ENCODE measurements around the gene CIDEA.

The CIDEA gene

DNA sequence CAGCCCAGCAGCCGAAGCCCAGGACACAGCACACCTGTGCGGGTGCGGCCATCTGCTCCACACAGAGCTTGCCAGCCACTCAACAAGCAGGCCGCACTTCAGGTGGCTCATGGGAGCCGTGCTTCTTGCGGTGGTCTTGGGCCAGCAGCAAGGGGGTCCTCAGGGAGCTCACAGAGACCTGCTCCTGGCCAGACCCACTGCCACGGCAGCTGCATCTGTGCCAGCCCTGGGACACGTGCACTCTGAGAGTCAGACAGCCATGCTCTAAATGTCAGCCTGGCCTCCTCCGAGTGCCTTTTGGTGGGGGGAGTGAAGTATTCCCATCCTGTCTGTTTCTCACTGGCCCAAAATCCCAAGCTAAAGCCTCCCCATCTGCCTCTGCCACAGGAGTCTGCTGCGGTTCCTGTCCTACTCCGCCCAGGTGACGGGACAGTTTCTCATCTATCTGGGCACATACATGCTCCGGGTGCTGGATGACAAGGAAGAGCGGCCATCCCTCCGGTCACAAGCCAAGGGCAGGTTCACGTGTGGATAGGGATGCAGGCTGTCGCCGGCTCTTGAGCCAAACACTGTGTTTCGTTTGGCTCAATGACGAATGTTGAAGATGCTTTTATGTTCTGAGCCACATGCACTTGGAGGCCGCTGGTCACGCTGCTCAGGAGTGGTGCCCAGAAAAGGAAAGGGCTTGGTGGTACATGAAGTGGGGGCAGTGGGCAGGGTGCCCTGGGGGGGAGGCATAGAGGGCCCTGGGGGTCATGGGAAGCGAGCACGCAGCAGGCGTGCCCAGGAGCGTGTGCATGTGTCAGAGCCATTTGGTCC, 22.8 kb downstream of the CIDEA start:
- DNase-seq: no peak

DNA sequence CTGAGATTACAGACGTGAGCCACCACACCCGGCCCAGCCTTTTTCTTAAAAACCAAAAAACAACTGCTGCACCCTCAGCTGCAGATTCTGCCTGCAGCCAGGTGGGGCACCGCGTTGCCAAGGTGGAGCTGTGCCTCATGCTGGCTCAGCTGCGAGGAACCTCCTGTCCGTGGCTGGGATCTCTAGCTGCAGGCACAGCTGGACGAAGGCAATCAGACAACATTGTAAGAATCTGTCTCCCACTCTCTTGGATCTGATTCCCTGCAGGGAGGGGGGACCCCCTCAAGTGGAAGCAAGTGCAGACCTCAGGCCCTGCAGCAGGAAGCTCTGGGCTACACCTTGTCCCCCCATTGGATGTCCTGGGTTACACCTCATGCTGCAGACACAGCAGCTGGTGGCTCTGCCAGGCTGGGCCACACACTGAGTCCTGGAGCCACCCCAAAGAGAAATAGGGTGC, 24.1 kb downstream of the CIDEA start:
- no peak for DNase-seq

DNA sequence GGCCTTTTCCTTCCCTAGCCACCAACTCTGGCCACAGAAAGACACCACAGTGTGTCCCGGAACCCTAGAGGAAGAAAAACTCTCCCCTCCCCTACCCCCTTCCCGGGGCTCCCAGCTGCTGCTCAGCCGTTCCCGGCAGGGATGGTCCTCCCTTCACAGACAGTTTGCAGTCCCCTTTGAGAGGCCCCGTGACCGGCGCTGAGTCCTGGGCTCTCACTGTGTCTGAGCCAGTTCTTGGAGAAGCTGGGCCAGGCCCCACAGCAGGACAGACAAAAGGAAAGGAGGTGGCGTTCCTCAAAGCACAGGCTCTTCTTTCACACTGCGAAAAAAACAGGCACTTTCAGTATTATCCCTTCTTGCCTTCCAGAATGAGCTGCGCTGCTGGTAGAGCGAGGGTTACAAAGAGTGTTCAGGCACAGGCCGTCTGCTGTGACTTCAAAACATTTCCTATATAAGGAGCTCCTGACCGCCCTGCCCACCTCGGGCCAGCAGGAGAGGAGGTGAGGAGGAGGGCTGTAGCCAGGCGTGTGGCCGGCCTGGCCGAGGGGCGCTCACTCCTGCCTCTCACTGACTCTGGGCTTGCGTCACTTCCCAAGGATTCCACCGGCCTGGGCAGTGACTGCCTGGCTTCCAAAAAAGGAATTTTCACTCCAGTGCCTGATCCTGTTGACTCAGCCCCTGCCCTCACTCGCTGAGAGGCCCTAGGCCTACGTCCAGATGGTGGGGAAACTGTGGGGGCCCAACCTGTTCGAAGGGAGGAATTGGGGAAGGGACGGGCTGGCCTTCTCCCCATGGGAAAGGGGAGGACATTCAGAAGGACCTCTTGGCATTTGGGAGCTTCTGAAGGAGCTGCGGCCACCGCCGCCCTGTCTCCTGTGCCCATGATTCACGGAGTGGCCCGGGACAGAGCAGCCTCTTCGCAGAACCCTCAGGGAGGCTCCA, 24.9 kb downstream of the CIDEA start:
- DNase-seq: no peak

DNA sequence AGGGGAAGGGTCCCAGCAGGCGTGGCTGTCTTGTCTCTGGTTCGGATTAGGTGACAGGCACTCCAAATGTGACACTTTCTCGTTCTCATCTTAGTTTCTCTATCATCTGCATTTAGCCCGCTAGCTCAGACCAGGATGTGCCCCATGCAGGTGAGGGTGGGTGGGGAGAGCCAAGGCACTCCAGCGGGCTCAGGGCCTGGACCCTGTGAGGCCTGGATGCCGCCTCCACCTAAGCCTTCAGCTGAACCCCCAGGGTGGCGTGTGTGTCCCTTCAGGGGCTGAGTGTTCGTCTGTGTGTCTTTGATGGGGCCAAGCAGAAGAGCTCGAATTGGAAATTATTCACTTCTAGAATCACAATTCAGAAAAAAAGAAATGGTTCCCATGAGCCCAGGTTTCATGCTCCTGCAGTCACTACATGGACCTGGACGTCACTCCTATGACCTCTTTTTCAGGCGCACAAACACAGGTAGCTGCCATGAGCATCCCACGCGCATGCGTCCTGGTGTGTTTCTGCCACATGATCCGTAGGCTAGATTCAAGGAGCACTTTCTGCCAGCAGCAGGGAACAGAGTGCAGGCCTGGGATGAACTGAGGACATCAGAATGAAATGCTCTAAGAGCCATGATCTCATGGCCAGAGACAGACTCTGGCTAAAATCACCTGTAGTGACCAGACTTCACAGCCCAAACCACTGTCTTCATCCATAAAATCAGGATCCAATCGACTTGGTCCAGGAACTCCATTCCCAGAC, 25.8 kb downstream of the CIDEA start:
- no peak for DNase-seq

DNA sequence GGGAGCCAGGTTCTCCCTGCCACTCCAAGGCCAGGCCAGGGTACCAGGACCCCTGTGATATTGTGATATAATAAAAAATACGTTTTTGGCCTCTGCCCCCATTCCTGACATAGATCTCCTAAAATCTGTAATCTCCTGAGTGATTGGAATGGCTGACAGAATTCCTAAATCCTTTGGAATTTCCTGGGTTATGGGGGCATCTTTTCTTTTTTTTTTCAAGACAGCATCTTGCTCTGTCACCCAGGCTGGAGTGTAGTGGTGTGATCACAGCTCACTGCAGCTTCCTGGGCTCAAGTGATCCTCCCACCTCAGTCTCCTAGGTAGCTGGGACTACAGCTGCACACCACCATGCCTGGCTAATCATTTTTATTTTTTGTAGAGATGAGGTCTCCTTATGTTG, 27.7 kb downstream of the CIDEA start:
- no peak for DNase-seq

DNA sequence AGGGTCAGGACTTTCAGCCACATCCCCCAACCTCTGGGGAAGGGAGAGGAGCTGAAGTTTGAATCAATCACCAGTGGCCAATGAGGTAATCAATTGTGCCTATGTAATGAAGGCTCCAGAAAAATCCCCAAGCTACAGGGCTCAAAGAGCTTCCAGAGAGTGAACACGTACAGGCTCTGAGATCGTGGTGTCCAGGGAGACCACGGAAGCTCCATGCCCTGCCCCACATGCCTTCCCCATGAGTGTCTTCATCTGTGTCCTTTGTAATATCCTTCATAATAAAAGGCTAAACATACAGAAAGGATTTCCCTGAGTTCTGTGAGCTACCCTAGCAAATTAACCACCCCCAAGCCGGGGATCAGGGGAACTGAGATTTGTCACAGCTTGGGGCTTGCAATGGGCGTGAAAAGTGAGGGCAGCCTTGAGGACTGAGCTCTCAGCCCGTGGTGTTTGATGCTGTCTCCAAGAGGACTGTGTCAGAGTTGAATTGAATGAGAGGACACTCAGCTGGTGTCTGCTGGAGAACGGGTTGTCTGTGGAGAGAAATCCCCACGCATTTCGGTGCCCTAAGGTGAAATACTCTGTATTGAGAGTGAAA, 28.4 kb downstream of the CIDEA start:
- no peak for DNase-seq

DNA sequence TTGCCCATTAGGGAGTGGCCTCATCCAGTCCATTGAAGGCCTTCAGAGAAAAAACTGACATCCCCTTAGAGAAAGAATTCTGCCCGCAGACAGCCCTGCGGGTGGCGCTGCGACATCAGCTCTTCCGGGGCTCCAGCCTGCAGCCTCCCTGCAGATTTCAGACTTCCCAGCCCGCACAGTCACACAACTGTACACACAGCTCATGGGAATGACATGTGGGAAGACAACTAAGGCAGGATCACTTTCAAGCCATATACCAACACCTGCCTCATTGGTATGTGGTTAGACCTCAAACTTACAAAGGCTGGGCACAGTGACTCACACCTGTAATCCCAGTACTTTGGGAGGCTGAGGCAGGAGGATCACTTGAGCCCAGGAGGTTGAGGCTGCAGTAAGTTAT, 29.1 kb downstream of the CIDEA start:
- no peak for DNase-seq

DNA sequence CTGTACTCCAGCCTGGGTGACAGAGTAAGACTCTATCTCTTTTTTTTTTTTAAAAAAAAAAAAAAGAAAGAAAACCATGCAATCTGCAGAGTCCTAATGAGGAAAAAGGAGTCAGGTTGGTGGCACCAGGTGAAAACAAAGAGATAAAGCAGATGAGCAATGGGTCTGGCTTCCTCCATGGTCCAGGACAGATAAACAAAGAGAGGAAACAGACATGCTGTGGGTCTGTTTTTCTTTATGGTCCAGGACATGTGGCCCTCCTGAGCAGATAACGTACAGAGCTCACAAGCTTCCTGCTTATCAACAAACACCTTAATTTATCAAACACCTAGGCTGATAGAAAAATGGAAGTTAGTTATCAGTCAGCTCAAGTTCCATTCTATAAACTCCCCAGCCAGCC, 29.5 kb downstream of the CIDEA start:
- no peak for DNase-seq

DNA sequence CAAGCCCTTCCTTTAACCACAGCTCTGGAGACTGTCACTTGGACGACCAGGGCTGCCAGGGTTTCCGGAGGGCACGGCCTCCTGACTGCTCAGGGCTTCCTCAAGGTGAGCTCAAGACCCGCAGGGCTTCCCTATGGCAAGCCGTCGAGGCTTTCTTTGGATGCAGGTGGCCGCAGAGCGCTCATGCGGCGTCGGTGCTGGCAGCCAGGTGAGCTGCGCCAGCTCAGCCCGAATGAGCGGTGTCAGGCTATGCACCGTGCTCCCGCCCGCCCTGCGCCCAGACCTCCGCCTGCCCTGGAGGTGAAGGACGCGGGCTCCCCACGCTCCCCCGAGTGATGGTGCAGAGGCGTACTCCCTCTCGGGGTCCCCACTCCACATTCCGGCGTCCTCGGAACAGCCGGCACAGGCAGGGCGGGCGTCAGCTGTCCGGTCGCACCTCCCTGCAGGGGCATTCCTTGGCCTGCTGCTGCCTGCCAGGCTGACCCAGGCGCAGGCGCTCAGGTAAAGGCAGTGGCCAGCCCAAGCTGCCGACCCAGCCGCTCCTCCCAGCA, 33.0 kb downstream of the CIDEA start:
- DNase-seq: no peak

DNA sequence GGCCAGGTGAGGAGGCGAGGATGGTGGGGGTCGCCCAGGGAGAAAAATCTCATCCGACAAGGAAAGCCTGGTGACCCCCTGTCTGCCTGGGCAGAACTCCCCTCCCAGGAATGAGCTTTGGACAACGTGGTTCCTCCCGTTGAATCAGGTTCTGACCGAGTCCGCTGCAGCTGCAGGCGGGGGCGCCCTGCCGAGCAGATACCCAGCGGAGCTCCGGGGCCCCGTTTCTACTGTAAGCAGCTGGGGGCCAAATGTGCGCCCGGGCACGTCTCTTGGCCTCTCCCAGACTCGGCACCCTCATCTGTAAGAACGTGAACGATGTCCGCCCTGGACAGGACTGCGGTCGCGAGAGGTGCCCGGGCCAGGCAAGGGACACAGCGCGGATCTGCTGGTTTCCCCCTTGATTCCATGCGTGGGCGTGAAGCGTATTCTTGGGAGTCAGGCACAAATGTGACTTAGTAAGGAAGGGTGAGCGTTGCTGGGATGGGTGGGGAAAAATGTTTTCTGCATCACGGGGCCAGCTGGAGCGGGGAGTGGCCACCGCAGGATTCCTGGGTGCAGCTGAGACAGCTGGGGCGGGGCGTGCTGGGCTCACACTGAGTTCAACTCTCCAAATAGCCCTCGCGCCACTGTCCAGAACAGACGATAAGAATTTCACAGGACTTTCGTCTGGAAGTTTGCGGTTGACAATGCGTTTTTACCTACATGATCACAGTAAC, 33.7 kb downstream of the CIDEA start:
- no peak for DNase-seq

DNA sequence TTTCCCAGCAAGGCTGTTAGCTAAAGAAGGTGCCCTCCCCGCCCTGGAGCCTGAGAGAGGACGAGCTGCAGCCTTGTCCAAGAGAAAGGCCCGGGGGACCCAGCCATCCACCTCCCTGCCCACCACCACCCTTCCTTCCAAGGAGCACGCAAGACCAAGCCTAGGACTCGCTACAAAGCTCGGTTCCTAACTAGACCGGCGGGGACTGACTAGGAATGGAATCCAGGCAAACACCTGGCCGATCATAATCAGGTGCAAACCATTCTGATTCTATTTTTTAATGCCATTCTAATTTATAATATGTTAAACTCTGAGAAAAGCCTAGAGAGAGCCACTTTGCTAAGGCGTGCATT, 34.2 kb downstream of the CIDEA start:
- DNase-seq: no peak

DNA sequence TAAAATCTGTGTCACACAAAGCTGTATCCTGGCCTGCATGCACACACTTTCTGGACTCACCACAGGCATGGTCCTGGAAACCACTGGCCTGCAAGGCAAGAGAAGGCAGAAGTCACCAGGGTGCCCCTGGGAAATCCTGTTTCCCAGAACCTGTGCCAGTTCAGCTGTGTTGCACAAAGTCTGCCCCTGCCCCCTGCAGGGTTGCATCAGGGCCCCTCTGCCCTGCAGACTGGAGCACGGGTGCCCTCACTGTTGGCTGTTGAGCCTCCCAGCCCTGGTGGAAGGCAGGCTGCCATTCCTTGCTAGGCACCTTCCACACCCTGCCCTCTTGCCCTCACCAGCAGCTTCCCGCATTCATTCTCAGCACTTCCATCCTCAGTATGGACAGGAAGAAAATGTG, 35.9 kb downstream of the CIDEA start:
- DNase-seq: no peak

DNA sequence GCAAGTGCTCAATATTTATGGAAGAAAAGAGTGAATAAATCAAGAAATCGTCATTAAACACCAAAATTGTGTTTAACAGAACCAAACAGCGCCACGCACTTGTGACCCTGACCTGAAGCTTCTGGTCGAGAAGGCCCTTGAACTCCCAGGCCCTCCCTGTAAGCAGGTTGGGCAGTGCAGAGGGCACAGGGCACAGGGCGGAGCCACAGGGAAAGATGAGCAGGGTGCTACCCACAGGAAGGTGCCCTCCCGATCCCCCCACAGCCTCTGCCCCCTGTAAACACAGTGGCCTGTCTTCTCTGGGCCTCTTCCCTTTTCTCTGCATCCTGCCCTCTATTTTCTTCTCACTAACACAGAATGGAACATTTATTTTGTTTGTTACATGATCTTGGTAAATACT, 37.0 kb downstream of the CIDEA start:
- no peak for DNase-seq

DNA sequence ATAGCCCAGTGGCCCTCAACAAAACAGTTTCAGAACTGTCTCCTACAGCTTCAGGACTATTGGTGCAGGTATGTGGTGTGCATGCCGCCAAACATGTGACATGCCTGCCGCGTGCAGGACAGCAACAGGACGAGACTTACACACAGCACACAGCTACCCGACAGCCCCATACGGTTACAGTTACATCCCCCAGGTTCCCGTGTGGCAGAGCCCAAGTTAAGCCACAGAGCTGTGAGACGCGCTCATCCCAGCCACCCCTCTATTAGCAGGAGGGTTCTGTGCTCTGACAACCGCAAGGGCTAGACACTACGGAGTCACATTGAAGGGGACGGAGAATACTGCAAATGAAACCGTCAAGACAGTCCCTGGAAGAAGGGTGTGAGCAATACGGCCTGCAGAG, 37.5 kb downstream of the CIDEA start:
- DNase-seq: no peak

DNA sequence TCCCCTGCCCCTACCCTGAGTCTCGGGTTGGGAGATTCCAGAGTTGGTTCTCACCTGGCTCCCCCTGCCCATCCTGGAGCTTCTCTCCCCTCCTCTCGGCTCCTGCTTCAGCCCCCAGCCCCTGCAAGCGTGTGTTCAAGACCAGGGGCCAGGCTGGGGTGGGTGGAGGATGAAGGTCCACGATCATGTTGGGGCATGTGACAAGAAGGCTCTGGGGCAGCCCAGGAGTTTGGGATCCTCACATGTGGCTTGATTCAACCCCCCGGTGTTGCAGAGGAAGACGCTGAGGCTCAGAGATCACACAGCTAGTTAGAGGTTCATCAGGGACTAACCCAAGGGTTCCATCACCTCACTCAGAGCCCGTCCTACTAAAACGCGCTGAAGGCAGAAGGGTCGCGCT, 39.7 kb downstream of the CIDEA start:
- DNase-seq: no peak

DNA sequence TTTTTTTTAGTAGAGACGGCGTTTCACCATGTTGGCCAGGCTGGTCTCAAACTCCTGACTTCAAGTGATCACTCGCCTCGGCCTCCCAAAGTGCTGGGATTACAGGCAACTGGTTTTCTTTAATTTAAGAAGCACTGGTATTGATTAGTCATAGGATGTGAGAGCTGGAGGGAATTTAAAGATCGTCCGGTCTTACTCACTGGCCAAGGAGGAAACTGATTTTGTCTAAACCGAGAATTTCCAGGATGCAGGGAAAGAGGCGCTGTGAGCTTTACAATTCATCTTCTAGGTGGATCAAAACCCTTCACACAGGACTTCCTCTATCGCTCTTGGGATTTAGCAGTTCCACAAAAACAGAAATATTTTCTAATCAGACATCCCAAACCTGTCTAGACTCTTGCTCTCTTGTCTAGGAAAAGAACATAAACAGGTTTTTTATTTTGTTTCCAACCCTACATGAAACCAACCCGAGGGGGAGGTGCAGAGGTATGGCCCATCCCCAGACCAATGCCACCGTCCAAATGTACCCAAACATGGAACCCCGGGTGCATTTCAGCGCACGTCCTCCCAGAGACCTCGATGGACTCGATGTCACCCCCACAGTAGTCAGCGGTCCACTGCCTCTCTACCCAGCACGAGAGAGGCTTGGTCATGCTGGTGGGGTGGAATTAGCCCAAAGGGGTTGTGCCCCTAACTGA, 41.4 kb downstream of the CIDEA start:
- no peak for DNase-seq

DNA sequence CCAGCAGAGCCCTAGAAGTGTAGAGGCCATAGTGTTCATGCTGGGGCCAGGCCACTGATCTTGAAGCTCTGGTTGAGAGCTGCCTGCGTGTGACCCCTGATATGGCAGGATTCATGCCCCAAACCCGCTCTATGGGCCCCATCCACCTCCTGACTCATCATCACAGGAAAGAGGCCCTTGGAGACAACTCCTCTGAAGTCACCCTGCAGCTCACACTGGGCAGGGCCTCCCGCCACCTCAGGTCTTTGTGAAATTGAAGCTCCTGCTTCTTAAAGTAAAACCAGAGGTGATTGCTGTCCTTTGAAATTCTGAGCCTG, 41.9 kb downstream of the CIDEA start:
- no peak for DNase-seq

DNA sequence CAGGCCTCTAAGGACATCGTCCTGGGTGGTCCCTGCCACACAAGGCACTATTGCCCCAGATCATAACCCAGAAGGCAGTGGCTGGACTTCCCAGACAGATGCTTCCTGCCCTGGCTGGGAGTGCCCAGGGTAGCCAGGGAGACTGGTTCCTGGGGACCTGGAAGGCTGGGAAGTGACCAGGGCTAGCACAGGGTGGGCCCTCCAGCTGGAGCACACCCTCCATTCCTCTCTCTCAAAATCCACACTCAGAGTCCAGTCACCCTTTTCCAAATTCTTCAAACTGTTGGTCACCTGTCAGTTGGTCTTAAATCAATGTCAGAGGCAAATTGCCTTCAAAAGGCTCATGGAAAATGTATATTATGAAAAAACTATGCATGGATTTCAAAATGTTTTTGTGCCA, 42.3 kb downstream of the CIDEA start:
- DNase-seq: no peak

DNA sequence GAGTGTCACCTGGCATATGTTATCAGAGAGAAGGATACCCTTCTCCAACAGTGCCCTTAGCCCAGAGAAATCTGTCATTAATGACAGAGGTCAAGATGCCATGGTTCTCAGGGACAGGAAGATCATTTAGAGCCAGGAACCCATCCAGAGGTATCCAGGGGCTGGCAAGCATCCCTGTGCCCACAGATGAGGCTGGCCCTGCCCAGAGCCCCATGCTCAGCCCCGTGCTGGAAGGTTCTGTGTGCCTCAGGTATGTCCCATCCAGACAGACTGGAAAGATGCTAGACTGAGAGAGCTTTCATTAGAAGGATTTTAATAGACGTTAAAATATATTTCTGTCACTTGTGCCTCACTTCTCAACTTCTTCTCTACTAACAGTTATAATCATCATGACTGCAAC, 45.7 kb downstream of the CIDEA start:
- DNase-seq: no peak

DNA sequence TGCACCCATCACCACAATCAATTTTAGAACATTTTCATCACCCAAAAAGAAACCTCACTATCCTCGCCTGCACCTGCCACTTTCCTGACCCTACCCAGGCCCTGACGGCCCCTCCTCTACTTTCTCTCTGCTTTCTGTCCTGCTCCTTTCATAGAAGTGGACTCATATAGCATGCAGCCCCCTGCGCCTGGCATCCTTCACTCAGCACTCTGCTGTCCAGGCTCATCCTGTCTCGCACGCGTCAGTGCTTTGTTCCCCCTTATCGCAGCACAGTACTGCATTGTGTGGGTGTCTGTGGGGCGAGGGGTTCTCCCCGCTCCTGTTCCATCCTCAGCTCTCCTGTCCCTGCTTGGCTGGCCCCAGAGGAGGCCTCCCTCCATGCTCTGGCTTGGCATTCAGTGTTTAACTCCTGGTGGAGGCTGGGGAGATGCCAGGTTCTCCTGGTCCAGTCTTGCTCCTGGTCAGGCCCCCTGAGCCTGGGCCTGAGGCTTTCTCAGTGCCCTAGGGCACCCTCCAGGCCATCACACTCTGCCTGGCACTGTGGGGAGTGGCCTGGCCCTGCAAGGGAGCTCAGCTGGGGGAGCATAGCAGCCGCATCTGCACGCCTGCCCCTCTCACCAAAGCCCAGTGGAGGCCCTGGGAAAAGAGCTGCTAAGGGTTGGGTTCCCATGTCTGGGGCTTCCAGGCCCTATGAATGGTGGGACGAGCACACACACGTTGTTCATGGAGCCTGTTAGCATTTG, 47.3 kb downstream of the CIDEA start:
- DNase-seq: no peak
